PC-3 (cell line): Measurements from ENCODE around the gene KCNC2. TPM values are rescaled to one million over a fixed set of nuclear protein-coding genes. Genes with fewer than 3 reads are reported as not detected.

Experiments
- ATAC-seq: fragments of 200-7000 bp; cut with Tn5 transposase; 2 replicates; pipeline ENCODE4 v1.9.1; 2020; ENCODE audit warnings: mild to moderate bottlenecking, moderate library complexity
- BruUV-seq: library from RNA; stranded (reverse); fragments of 400-500 nt; replicated peaks from 2 replicates; lab custom pipeline; 2021; lab: Mats Ljungman, UMichigan
- CTCF ChIA-PET: fragments of 300-600 bp; sonication (Branson Sonifier 250); formaldehyde crosslinking; loops from one replicate; lab custom pipeline; 2022; ENCODE audit warnings: antibody characterized with exemption; lab: Charles Lee
- POLR2A ChIA-PET: fragments of 300-600 bp; sonication (Branson Sonifier 250); formaldehyde crosslinking; loops from one replicate; lab custom pipeline; 2022; ENCODE audit warnings: antibody characterized with exemption; ENCODE audit not compliant: unreplicated experiment; lab: Charles Lee
- DNase-seq: peaks from one replicate; pipeline ENCODE4 v3.0.0-alpha.2; 2015
- H2AFZ ChIP-seq: fragments of 300-600 bp; sonication (generic); 2 replicates; pipeline ENCODE4 v1.6.0; 2016; ENCODE audit warnings: antibody characterized with exemption, low read length
- H3F3A ChIP-seq: fragments of 300-600 bp; sonication (generic); one replicate; pipeline ENCODE4 v1.6.0; 2017; ENCODE audit warnings: antibody characterized with exemption, low read length, control low read depth, mild to moderate bottlenecking; ENCODE audit not compliant: unreplicated experiment
- H3K27ac ChIP-seq: fragments of 300-600 bp; sonication (generic); 2 replicates; pipeline ENCODE4 v1.5.1; 2016; ENCODE audit warnings: mild to moderate bottlenecking, low read length
- H3K27me3 ChIP-seq: fragments of 300-600 bp; sonication (generic); 2 replicates; pipeline ENCODE4 v1.6.1; 2016; ENCODE audit warnings: low read length, mixed read lengths
- H3K36me3 ChIP-seq: fragments of 300-600 bp; sonication (generic); 2 replicates; pipeline ENCODE4 v1.6.1; 2016; ENCODE audit warnings: low read depth, mixed run types, low read length, mixed read lengths
- H3K4me1 ChIP-seq: fragments of 300-600 bp; sonication (generic); 2 replicates; pipeline ENCODE4 v1.5.1; 2016; ENCODE audit warnings: low read length; ENCODE audit not compliant: insufficient read depth
- H3K4me2 ChIP-seq: fragments of 300-600 bp; sonication (generic); 2 replicates; pipeline ENCODE4 v1.6.0; 2016; ENCODE audit warnings: low read length
- H3K4me3 ChIP-seq: fragments of 300-600 bp; sonication (generic); 2 replicates; pipeline ENCODE4 v1.5.1; 2016; ENCODE audit warnings: mild to moderate bottlenecking, low read length, mixed read lengths
- H3K79me2 ChIP-seq: fragments of 300-600 bp; sonication (generic); 2 replicates; pipeline ENCODE4 v1.6.1; 2017; ENCODE audit warnings: low read length, mixed read lengths
- H3K9ac ChIP-seq: fragments of 300-600 bp; sonication (generic); 2 replicates; pipeline ENCODE4 v1.6.0; 2016; ENCODE audit warnings: mild to moderate bottlenecking, low read length
- H3K9me2 ChIP-seq: fragments of 300-600 bp; sonication (generic); replicated peaks from 2 replicates; pipeline ENCODE4 v1.6.1; 2016; ENCODE audit warnings: mixed run types, low read length, mixed read lengths
- H3K9me3 ChIP-seq: fragments of 300-600 bp; sonication (generic); 2 replicates; pipeline ENCODE4 v1.6.1; 2016; ENCODE audit warnings: low read length, mixed read lengths
- H4K20me1 ChIP-seq: fragments of 300-600 bp; sonication (generic); 2 replicates; pipeline ENCODE4 v1.6.1; 2016; ENCODE audit warnings: low read length, mixed read lengths
- EZH2 ChIP-seq: fragments of 300-600 bp; sonication (generic); IDR thresholded peaks from one replicate; pipeline ENCODE4 v1.6.1; 2017; ENCODE audit warnings: antibody characterized with exemption, mild to moderate bottlenecking, low read length; ENCODE audit not compliant: unreplicated experiment
- EZH2phosphoT487 ChIP-seq: fragments of 300-600 bp; sonication (generic); IDR thresholded peaks from 2 replicates; pipeline ENCODE4 v1.6.1; 2018; ENCODE audit warnings: mild to moderate bottlenecking, antibody characterized with exemption, low read length, borderline replicate concordance
- intact Hi-C: fragments of 100-400 bp; cut with micrococcal nuclease; formaldehyde crosslinking; loops from 2 replicates; pipeline ENCODE4 v1.9.0; 2023
- total RNA-seq: library from RNA; depleted of rRNA; stranded (reverse); fragments of >200 nt; gene quantifications from 2 replicates; pipeline ENCODE4 v1.2.3, GENCODE V29; 2014
- TF ChIP-seq, protein P1 (sequence below): fragments of 300-600 bp; sonication (generic); conservative IDR thresholded peaks from 2 replicates; pipeline ENCODE4 v1.5.1; 2017; ENCODE audit warnings: antibody characterized with exemption, low read depth, mild to moderate bottlenecking, low read length

The KCNC2 gene
- total RNA-seq, 1 experiment from 2014 or later: not detected

- no peaks in the 10 kb centered on the region for H3K4me1 ChIP-seq
- no peak for DNase-seq
- H4K20me1 ChIP-seq: no peaks in the 10 kb centered on the region
- no peaks in the 10 kb centered on the region for H3K79me2 ChIP-seq
- no TSS peak for BruUV-seq
- no peak overlapping the region for H3K9ac ChIP-seq
- H3K9me3 ChIP-seq: no peaks in the 10 kb centered on the region
- CTCF ChIA-PET: no interaction called here
- no peak for ATAC-seq
- no peak overlapping the region for H3K27ac ChIP-seq
- no peaks in the 10 kb centered on the region for H3F3A ChIP-seq
- H2AFZ ChIP-seq: no peak overlapping the region
- no peaks in the 10 kb centered on the region for H3K36me3 ChIP-seq
- POLR2A ChIA-PET: no interaction called here
- no peak overlapping the region for H3K4me3 ChIP-seq
- intact Hi-C loops: no loop called here
- TF ChIP-seq, protein P1, sequence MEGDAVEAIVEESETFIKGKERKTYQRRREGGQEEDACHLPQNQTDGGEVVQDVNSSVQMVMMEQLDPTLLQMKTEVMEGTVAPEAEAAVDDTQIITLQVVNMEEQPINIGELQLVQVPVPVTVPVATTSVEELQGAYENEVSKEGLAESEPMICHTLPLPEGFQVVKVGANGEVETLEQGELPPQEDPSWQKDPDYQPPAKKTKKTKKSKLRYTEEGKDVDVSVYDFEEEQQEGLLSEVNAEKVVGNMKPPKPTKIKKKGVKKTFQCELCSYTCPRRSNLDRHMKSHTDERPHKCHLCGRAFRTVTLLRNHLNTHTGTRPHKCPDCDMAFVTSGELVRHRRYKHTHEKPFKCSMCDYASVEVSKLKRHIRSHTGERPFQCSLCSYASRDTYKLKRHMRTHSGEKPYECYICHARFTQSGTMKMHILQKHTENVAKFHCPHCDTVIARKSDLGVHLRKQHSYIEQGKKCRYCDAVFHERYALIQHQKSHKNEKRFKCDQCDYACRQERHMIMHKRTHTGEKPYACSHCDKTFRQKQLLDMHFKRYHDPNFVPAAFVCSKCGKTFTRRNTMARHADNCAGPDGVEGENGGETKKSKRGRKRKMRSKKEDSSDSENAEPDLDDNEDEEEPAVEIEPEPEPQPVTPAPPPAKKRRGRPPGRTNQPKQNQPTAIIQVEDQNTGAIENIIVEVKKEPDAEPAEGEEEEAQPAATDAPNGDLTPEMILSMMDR: no peak
- TF ChIP-seq EZH2 (no peak), EZH2phosphoT487 (no peak)
- H3K9me2 ChIP-seq: no peaks in the 10 kb centered on the region
- H3K27me3 ChIP-seq: no peaks in the 10 kb centered on the region
- H3K4me2 ChIP-seq: no peak overlapping the region
Measured at GRCh38 chr12:75115748-75116147, 93.9 kb downstream of the KCNC2 start.

- Histone ChIP-seq H3K4me2 (no peak overlapping the region), H2AFZ (no peak overlapping the region), H4K20me1 (no peaks in the 10 kb centered on the region), H3K27me3 (no peaks in the 10 kb centered on the region), H3K79me2 (no peaks in the 10 kb centered on the region), H3K36me3 (no peaks in the 10 kb centered on the region), H3K9ac (no peak overlapping the region), H3K4me1 (no peaks in the 10 kb centered on the region), H3K4me3 (no peak overlapping the region), H3K9me2 (no peaks in the 10 kb centered on the region), H3K27ac (no peak overlapping the region), H3F3A (no peaks in the 10 kb centered on the region), H3K9me3 (no peaks in the 10 kb centered on the region)
- BruUV-seq: no TSS peak
- TF ChIP-seq EZH2: no peak
- TF ChIP-seq EZH2phosphoT487: no peak
- TF ChIP-seq, protein P1: no peak
- POLR2A ChIA-PET: no interaction called here
- no peak for DNase-seq
- intact Hi-C loops: no loop called here
- CTCF ChIA-PET: no interaction called here
- no peak for ATAC-seq
Measured at GRCh38 chr12:75103822-75104221, 105.8 kb downstream of the KCNC2 start.

GRCh38 chr12:75101781-75102180, 107.9 kb downstream of the KCNC2 start:
- no peak for ATAC-seq
- no peak overlapping the region for H3K4me3 ChIP-seq
- H3K4me1 ChIP-seq: no peaks in the 10 kb centered on the region
- no TSS peak for BruUV-seq
- intact Hi-C loops: no loop called here
- no peak overlapping the region for H3K9ac ChIP-seq
- no peak overlapping the region for H2AFZ ChIP-seq
- no peaks in the 10 kb centered on the region for H3K9me2 ChIP-seq
- no peaks in the 10 kb centered on the region for H3K79me2 ChIP-seq
- TF ChIP-seq EZH2phosphoT487 (no peak), EZH2 (no peak)
- TF ChIP-seq, protein P1: no peak
- CTCF ChIA-PET: no interaction called here
- no peaks in the 10 kb centered on the region for H3K9me3 ChIP-seq
- no peak for DNase-seq
- POLR2A ChIA-PET: no interaction called here
- no peaks in the 10 kb centered on the region for H4K20me1 ChIP-seq
- H3K4me2 ChIP-seq: no peak overlapping the region
- H3K27me3 ChIP-seq: no peaks in the 10 kb centered on the region
- H3K36me3 ChIP-seq: no peaks in the 10 kb centered on the region
- H3K27ac ChIP-seq: no peak overlapping the region
- no peaks in the 10 kb centered on the region for H3F3A ChIP-seq
